Caco-2 (cell line): ENCODE data around the gene COX6B2. TPM values are rescaled to one million over a fixed set of nuclear protein-coding genes. Genes with fewer than 3 reads are reported as not detected.

Experiments used
- BruUV-seq: library from RNA; stranded (reverse); fragments of 400-500 nt; replicated peaks from 2 replicates; lab custom pipeline; 2021; lab: Mats Ljungman, UMichigan
- CTCF ChIA-PET: fragments of 300-600 bp; sonication (Branson Sonifier 250); formaldehyde crosslinking; loops from one replicate; lab custom pipeline; 2022; ENCODE audit warnings: antibody characterized with exemption; lab: Charles Lee
- POLR2A ChIA-PET: fragments of 300-600 bp; sonication (Branson Sonifier 250); formaldehyde crosslinking; loops from one replicate; lab custom pipeline; 2022; ENCODE audit warnings: antibody characterized with exemption; lab: Charles Lee
- DNase-seq, 2 experiments: peaks; one replicate each; pipeline versions ENCODE4 v3.0.0 to v3.0.0-alpha.2; 2020 to 2022
- H3K27me3 ChIP-seq: replicated peaks from 2 replicates; pipeline ENCODE4 v1.6.0; 2011; ENCODE audit warnings: low read length; ENCODE audit not compliant: control insufficient read depth, insufficient read depth
- H3K36me3 ChIP-seq: 2 replicates; pipeline ENCODE4 v1.5.1; 2011; ENCODE audit warnings: low read length; ENCODE audit not compliant: control insufficient read depth, insufficient read depth
- H3K4me1 ChIP-seq: fragments of 250-450 bp; sonication (Bioruptor Pico); 2 replicates; pipeline ENCODE4 v1.5.1; 2020; ENCODE audit warnings: mild to moderate bottlenecking
- H3K4me3 ChIP-seq: 2 replicates; pipeline ENCODE4 v1.5.1; 2011; ENCODE audit warnings: low read depth, mild to moderate bottlenecking, control low read depth, low read length
- H3K9me3 ChIP-seq: fragments of 250-450 bp; sonication (Bioruptor Pico); 2 replicates; pipeline ENCODE4 v1.5.1; 2020; ENCODE audit warnings: mild to moderate bottlenecking, moderate library complexity
- H3K27ac Mint-ChIP-seq: one replicate; pipeline ENCODE4 v1.8.0; 2022; ENCODE audit warnings: mixed read lengths; ENCODE audit not compliant: unreplicated experiment
- H3K27me3 Mint-ChIP-seq: one replicate; pipeline ENCODE4 v1.8.0; 2022; ENCODE audit warnings: mixed read lengths; ENCODE audit not compliant: insufficient read depth, unreplicated experiment
- H3K36me3 Mint-ChIP-seq: one replicate; pipeline ENCODE4 v1.8.0; 2022; ENCODE audit warnings: mild to moderate bottlenecking, mixed read lengths; ENCODE audit not compliant: insufficient read depth, unreplicated experiment
- H3K4me1 Mint-ChIP-seq: one replicate; pipeline ENCODE4 v1.8.0; 2022; ENCODE audit warnings: low read depth, mixed read lengths; ENCODE audit not compliant: unreplicated experiment
- H3K4me3 Mint-ChIP-seq: one replicate; pipeline ENCODE4 v1.8.0; 2022; ENCODE audit warnings: mild to moderate bottlenecking, moderate library complexity, mixed read lengths; ENCODE audit not compliant: unreplicated experiment
- H3K9me3 Mint-ChIP-seq: one replicate; pipeline ENCODE4 v1.8.0; 2022; ENCODE audit warnings: mixed read lengths; ENCODE audit not compliant: unreplicated experiment
- intact Hi-C: fragments of 100-400 bp; cut with micrococcal nuclease; formaldehyde crosslinking; loops from one replicate; pipeline ENCODE4 v1.10.0; 2022; ENCODE audit not compliant: unreplicated experiment
- total RNA-seq: library from RNA; stranded (reverse); gene quantifications from 2 replicates; pipeline ENCODE4 v1.2.3, GENCODE V29; 2022
- TF ChIP-seq, protein P1 (sequence below), 2 experiments: fragments of 200-600 bp in 1 of 2; IDR thresholded peaks; 1 replicate in 1 of 2; 2 replicates in 1 of 2; pipeline versions ENCODE4 v1.5.1 to v1.8.0; 2011 to 2022; ENCODE audit warnings: antibody characterized with exemption in 1 of 2, control low read depth in 1 of 2, inconsistent platforms in 1 of 2, low read depth in 1 of 2, low read length in 1 of 2, mild to moderate bottlenecking in 1 of 2, moderate library complexity in 1 of 2; ENCODE audit not compliant: insufficient read depth in 1 of 2, severe bottlenecking in 1 of 2, unreplicated experiment in 1 of 2

The COX6B2 gene
- total RNA-seq, 1 experiment from 2014 or later, result 0.27 TPM

DNA sequence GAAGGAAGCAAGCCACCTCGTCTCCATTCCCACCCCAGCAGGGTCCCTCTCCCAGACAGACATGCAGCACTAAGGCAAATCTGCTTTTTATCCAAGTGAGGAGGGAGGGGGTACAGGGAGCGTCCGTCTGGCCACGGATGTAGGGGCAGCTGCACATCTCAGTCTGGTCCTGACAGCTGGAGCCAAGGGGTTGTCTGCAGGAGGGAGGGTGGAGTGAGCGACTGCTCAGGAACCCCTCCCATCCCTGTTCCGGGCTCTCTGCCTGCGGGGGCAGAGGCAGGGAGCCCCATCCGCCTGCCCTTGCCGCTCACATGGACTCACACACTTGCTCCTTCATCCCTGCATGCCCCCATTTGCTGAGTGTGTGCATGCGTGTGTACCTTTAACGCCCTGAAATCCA lies 24.7 kb upstream of the COX6B2 start:
- ChIA-PET POLR2A (no interaction called here), CTCF (no interaction called here)
- H3K9me3 ChIP-seq, result no peaks in the 10 kb centered on the region
- intact Hi-C loops, result no loop called here
- peaks cover 31% of the 10 kb centered on the region for H3K4me1 ChIP-seq
- peaks cover 19% of the 10 kb centered on the region for H3K4me1 Mint-ChIP-seq
- BruUV-seq, result no TSS peak
- H3K27ac Mint-ChIP-seq, result no peak overlapping the region
- TF ChIP-seq, protein P1, sequence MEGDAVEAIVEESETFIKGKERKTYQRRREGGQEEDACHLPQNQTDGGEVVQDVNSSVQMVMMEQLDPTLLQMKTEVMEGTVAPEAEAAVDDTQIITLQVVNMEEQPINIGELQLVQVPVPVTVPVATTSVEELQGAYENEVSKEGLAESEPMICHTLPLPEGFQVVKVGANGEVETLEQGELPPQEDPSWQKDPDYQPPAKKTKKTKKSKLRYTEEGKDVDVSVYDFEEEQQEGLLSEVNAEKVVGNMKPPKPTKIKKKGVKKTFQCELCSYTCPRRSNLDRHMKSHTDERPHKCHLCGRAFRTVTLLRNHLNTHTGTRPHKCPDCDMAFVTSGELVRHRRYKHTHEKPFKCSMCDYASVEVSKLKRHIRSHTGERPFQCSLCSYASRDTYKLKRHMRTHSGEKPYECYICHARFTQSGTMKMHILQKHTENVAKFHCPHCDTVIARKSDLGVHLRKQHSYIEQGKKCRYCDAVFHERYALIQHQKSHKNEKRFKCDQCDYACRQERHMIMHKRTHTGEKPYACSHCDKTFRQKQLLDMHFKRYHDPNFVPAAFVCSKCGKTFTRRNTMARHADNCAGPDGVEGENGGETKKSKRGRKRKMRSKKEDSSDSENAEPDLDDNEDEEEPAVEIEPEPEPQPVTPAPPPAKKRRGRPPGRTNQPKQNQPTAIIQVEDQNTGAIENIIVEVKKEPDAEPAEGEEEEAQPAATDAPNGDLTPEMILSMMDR (IDR thresholded peaks at IDR 0.05; ENCODE audit: insufficient read depth in 1 of 2, low read depth in 1 of 2, low read length in 1 of 2, severe bottlenecking in 1 of 2, unreplicated experiment in 1 of 2), result no peak
- H3K27me3 Mint-ChIP-seq, result no peaks in the 10 kb centered on the region
- no peaks in the 10 kb centered on the region for H3K27me3 ChIP-seq
- H3K4me3 Mint-ChIP-seq, result no peak overlapping the region
- H3K36me3 ChIP-seq, result peaks cover 2% of the 10 kb centered on the region; the same call in 1 of the 2 replicates
- no peaks in the 10 kb centered on the region for H3K9me3 Mint-ChIP-seq
- no peak overlapping the region for H3K4me3 ChIP-seq
- H3K36me3 Mint-ChIP-seq, result peaks cover 23% of the 10 kb centered on the region
- no peak for DNase-seq

DNA sequence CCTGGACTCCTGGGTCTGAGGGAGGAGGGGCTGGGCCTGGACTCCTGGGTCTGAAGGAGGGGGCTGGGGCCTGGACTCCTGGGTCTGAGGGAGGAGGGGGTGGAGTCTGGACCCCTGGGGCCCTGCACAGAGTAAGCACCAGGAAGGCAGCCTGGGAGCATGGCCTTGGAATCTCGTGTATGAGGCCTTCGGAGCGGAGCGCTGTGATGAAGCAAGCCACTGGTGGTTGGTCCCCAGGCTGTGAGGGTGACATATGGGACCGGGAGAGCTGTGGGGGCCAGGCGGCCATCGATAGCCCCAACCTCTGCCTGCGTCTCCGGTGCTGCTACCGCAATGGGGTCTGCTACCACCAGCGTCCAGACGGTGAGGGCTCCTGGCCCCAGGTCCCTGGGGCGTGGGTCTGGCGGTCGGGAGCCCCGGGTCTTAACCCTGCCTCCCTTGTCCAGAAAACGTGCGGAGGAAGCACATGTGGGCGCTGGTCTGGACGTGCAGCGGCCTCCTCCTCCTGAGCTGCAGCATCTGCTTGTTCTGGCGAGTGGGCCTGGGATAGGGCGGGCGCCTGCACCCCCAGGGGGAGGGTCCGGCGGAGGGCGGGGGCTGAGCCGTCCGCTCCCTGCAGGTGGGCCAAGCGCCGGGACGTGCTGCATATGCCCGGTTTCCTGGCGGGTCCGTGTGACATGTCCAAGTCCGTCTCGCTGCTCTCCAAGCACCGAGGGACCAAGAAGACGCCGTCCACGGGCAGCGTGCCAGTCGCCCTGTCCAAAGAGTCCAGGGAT lies 23.0 kb upstream of the COX6B2 start:
- TF ChIP-seq, protein P1 (IDR thresholded peaks at IDR 0.05; ENCODE audit: insufficient read depth in 1 of 2, low read depth in 1 of 2, low read length in 1 of 2, severe bottlenecking in 1 of 2, unreplicated experiment in 1 of 2), result no peak
- intact Hi-C loops, result no loop called here
- no peak overlapping the region for H3K4me3 ChIP-seq
- Mint-ChIP-seq H3K9me3 (no peaks in the 10 kb centered on the region), H3K36me3 (peaks cover 30% of the 10 kb centered on the region), H3K27me3 (no peaks in the 10 kb centered on the region), H3K4me1 (peaks cover 25% of the 10 kb centered on the region), H3K27ac (no peak overlapping the region), H3K4me3 (no peak overlapping the region)
- H3K4me1 ChIP-seq, result peaks cover 37% of the 10 kb centered on the region
- no peaks in the 10 kb centered on the region for H3K27me3 ChIP-seq
- BruUV-seq, result no TSS peak
- H3K9me3 ChIP-seq, result no peaks in the 10 kb centered on the region
- DNase-seq, result no peak
- H3K36me3 ChIP-seq, result peaks cover 2% of the 10 kb centered on the region; the same call in 1 of the 2 replicates
- ChIA-PET CTCF (interaction anchor here (1.3 kb wide), 1 partner anchor 64 kb away, joined by 3 read pairs; no protein-coding TSS in a partner anchor), POLR2A (interaction anchor here (0.6 kb wide), 1 partner anchor 769 kb away, joined by 3 read pairs; no protein-coding TSS in a partner anchor)

DNA sequence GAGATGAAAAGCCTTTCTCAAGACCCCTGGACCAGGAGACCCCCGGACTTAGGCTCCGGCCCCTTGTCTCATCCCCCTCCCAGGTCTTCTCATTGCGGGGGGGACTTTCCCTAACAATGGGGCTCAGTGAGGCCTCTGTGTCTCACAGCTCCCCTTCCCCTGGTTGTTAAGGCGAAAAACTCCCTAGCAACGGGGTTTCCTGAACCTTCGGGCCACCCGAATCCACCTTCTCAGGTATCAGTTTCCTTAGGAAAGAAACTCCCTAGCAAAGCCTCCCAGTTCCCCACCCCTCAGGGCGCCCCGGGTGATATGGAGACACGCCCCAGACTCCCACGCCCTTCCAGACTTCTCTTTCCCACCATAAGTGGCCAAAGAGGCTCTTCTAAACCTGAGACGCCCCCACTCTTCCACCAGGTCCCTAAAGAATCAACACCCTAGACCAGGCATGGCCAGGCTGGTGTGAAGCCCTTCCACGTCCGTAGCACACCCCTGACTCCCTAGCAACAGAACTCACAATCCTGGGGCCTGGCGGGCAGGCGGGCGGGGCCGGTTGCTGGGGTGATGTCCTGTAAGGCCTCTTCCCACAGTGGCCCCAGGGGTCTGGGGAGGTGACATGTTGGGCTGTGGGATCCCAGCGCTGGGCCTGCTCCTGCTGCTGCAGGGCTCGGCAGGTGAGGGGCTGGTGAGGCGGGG lies 21.9 kb upstream of the COX6B2 start, which contains the start of gene TMEM190:
Gene TMEM190 (plus strand): TSS at position 586 of the 693 bp plus-strand sequence. CDS start 28 bp downstream, at position 614.
- ChIA-PET POLR2A (interaction anchor here (0.6 kb wide), 1 partner anchor 31 kb away, joined by 3 read pairs; no protein-coding TSS in a partner anchor), CTCF (no interaction called here)
- Histone ChIP-seq H3K36me3 (0 out of 2 replicates have a peak, but pooled peaks cover 2% of the 10 kb centered on the region), H3K27me3 (no peaks in the 10 kb centered on the region; the same call in 1 of the 2 replicates), H3K9me3 (no peaks in the 10 kb centered on the region), H3K4me1 (peaks cover 36% of the 10 kb centered on the region), H3K4me3 (no peak within 1 kb of the TSS)
- intact Hi-C loops, result no loop called here
- peaks cover 22% of the 10 kb centered on the region for H3K4me1 Mint-ChIP-seq
- BruUV-seq, result no TSS peak
- peaks cover 38% of the 10 kb centered on the region for H3K36me3 Mint-ChIP-seq
- H3K27me3 Mint-ChIP-seq, result no peaks in the 10 kb centered on the region
- H3K27ac Mint-ChIP-seq, result peak within 1 kb of the TSS; percentile 75
- DNase-seq, result peak in 1 of 2 experiments; percentile 55
- no peaks in the 10 kb centered on the region for H3K9me3 Mint-ChIP-seq
- TF ChIP-seq, protein P1 (IDR thresholded peaks at IDR 0.05; ENCODE audit: insufficient read depth in 1 of 2, low read depth in 1 of 2, low read length in 1 of 2, severe bottlenecking in 1 of 2, unreplicated experiment in 1 of 2), result no peak
- peak within 1 kb of the TSS; percentile 29 for H3K4me3 Mint-ChIP-seq
